ENCODE results near the gene TNRC6C. TPM values are rescaled to one million over a fixed set of nuclear protein-coding genes. Genes with fewer than 3 reads are reported as not detected.

TNRC6C gene
- total and polyA plus RNA-seq, 9 of the 15 experiments (the other 6 are each of a cell fraction or from before 2014, with no cell fraction given) = 0.20 to 4.9 (median 2.3) TPM

DNA sequence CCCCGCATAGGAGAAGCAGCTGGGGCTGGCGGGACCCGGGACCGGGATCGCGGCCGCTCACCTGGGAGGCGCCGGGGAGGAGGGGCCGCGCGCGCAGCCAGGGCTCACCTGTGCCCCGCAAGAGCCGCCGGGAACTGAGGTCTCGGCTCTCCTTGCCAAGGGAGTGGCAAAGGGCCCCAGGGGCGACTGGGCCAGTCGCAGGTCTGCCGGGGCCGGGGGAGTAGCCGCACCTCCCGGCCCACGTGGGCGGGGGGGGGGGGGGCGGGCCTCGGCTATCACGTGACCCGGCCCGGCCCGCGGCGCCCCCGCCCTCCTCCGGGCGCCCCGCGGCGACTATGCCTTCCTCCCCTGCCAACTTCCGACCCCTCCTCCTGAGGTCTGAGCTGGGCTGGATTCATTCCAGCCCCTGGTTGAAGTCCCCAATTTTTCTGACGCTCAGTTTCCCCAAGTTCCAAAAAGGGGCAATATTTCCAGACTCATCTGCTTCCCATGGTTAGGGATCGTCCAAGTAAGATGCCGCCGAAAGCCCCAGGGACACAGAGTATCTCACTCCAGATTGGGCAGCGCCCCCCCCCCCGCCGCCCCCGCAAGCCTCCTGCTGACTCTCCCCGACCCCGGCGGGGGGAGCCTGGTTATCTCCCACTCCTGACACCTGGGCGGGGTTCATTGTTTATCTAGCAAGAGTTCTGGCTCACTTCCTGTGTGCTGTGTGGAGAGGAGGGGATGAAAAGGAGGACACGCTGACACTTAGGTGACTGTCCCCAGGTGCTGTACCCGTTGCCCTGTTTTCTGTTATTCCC lies 170.2 kb downstream of the TNRC6C start, which contains the start of gene TMC6 (continued):
- TF ChIP-seq, protein P1, sequence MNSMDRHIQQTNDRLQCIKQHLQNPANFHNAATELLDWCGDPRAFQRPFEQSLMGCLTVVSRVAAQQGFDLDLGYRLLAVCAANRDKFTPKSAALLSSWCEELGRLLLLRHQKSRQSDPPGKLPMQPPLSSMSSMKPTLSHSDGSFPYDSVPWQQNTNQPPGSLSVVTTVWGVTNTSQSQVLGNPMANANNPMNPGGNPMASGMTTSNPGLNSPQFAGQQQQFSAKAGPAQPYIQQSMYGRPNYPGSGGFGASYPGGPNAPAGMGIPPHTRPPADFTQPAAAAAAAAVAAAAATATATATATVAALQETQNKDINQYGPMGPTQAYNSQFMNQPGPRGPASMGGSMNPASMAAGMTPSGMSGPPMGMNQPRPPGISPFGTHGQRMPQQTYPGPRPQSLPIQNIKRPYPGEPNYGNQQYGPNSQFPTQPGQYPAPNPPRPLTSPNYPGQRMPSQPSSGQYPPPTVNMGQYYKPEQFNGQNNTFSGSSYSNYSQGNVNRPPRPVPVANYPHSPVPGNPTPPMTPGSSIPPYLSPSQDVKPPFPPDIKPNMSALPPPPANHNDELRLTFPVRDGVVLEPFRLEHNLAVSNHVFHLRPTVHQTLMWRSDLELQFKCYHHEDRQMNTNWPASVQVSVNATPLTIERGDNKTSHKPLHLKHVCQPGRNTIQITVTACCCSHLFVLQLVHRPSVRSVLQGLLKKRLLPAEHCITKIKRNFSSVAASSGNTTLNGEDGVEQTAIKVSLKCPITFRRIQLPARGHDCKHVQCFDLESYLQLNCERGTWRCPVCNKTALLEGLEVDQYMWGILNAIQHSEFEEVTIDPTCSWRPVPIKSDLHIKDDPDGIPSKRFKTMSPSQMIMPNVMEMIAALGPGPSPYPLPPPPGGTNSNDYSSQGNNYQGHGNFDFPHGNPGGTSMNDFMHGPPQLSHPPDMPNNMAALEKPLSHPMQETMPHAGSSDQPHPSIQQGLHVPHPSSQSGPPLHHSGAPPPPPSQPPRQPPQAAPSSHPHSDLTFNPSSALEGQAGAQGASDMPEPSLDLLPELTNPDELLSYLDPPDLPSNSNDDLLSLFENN (IDR thresholded peaks at IDR 0.05; ENCODE audit: low read depth in 2 of 2, low read length in 2 of 2) = peak in 1 of 2 experiments; percentile 75; a peak in 2 of 4 replicates
- TF ChIP-seq, protein P2, sequence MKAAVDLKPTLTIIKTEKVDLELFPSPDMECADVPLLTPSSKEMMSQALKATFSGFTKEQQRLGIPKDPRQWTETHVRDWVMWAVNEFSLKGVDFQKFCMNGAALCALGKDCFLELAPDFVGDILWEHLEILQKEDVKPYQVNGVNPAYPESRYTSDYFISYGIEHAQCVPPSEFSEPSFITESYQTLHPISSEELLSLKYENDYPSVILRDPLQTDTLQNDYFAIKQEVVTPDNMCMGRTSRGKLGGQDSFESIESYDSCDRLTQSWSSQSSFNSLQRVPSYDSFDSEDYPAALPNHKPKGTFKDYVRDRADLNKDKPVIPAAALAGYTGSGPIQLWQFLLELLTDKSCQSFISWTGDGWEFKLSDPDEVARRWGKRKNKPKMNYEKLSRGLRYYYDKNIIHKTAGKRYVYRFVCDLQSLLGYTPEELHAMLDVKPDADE (conservative IDR thresholded peaks at IDR 0.05; ENCODE audit: control insufficient read depth, low read depth, low read length) = peak; percentile 49; the same call in 1 of the 2 replicates
- TF ChIP-seq ZNF764 (CRISPR knock-in tag; IDR thresholded peaks at IDR 0.05; ENCODE audit: low read depth) = no peak
- TF ChIP-seq ZNF311 (CRISPR knock-in tag; IDR thresholded peaks at IDR 0.05) = no peak
- TF ChIP-seq LARP7 (IDR thresholded peaks at IDR 0.05) = no peak
- TF ChIP-seq KLF10 (CRISPR knock-in tag; IDR thresholded peaks at IDR 0.05) = no peak
- TF ChIP-seq SIN3A (IDR thresholded peaks at IDR 0.05; ENCODE audit: borderline replicate concordance in 2 of 2, control insufficient read depth in 1 of 2, low read depth in 2 of 2, low read length in 2 of 2) = peak; percentile 84 to 91; a peak in 3 of 4 replicates
- TF ChIP-seq, protein P3, sequence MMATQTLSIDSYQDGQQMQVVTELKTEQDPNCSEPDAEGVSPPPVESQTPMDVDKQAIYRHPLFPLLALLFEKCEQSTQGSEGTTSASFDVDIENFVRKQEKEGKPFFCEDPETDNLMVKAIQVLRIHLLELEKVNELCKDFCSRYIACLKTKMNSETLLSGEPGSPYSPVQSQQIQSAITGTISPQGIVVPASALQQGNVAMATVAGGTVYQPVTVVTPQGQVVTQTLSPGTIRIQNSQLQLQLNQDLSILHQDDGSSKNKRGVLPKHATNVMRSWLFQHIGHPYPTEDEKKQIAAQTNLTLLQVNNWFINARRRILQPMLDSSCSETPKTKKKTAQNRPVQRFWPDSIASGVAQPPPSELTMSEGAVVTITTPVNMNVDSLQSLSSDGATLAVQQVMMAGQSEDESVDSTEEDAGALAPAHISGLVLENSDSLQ (IDR thresholded peaks at IDR 0.05) = peak; percentile 71
- TF ChIP-seq C11orf30 (IDR thresholded peaks at IDR 0.05; ENCODE audit: low read depth) = no peak
- TF ChIP-seq POU5F1 (IDR thresholded peaks at IDR 0.05; ENCODE audit: borderline replicate concordance, low read depth, low read length, partially characterized antibody) = no peak
- no peak for TF ChIP-seq BRF1 (IDR thresholded peaks at IDR 0.05; ENCODE audit: borderline replicate concordance, extremely low read depth, insufficient read length)
- no peak for TF ChIP-seq ILK (tag; IDR thresholded peaks at IDR 0.05; ENCODE audit: borderline replicate concordance, low read depth)
